Measurements from ENCODE around the gene PCBP1.

DNA sequence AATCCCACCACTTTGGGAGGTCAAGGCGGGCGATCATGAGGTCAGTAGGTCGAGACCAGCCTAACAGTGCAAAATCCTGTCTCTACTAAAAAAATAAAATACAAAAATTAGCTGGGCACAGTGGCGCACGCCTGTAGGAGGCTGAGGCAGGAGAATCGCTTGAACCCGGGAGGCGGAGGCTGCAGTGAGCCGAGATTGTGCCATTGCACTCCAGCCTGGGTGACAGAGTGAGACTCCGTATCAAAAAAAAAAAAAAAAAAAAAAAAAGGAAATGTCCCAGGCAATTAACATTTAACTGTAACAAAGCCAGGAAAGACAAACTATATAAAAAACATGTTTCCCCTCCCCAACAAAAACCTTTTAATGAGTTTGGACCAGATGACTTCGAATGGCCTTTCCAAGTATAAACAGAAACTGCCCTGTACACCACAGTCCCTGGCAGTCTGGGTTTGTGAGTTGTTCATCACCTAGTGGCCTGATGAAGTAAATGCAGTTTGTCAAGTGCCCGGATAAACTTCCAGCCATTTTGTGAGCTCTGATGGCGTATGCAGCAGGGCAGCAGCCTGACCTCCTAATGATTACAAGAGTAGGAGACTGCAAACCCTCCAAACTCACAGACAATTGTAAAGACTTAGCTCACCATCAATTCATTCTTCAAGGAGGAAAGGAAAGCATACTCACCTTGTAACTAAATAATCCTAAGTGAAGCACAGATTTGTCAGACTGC, 16.6 kb upstream of the PCBP1 start:
- TF ChIP-seq CTCF (IDR thresholded peaks at IDR 0.05 in 8 of 11, conservative IDR thresholded peaks at IDR 0.05 in 3 of 11) = peak; percentile 68 to 95 (median 88)
- TF ChIP-seq POLR2A (IDR thresholded peaks at IDR 0.05) = no peak
- TF ChIP-seq POLR2AphosphoS5 (IDR thresholded peaks at IDR 0.05) = peak in 1 of 3 donors; percentile 82
